ENCODE results near the gene TTLL13. TPM values are rescaled to one million over a fixed set of nuclear protein-coding genes. Genes with fewer than 3 reads are reported as not detected.

TTLL13 gene
- polyA plus RNA-seq, 1 of the 3 experiments (the other 2 are of a cell fraction): 0.03 TPM

GRCh38 chr15:90210593-90210992 lies 38.8 kb upstream of the TTLL13 start:
- H3K9ac ChIP-seq: no peak overlapping the region
- H4K20me1 ChIP-seq (ENCODE audit: insufficient read depth): no peaks in the 10 kb centered on the region
- no peaks in the 10 kb centered on the region for H3F3A ChIP-seq (replicated peaks; ENCODE audit: insufficient read depth)
- no peak for DNase-seq
- H2AFZ ChIP-seq (ENCODE audit: low read depth): no peak overlapping the region
- no peaks in the 10 kb centered on the region for H3K27me3 ChIP-seq (ENCODE audit: insufficient read depth)
- H3K79me2 ChIP-seq (ENCODE audit: insufficient read depth): peaks cover 39% of the 10 kb centered on the region; the same call in 1 of the 2 replicates
- 80% methylated on average over 8 of the region's 8 CpGs for WGBS (ENCODE audit: low lambda C conversion rate)
- no peak for TF ChIP-seq IRF3 (IDR thresholded peaks at IDR 0.05; ENCODE audit: low read depth, low read length)
- no peak for TF ChIP-seq JUND (IDR thresholded peaks at IDR 0.05)
- TF ChIP-seq SMC3 (IDR thresholded peaks at IDR 0.05; ENCODE audit: low read depth, low read length): no peak
- no peak for TF ChIP-seq TCF12 (IDR thresholded peaks at IDR 0.05)
- no peak for TF ChIP-seq YY1 (IDR thresholded peaks at IDR 0.05; ENCODE audit: low read depth)
- TF ChIP-seq RAD21 (IDR thresholded peaks at IDR 0.05; ENCODE audit: low read length): no peak
- TF ChIP-seq ZBTB33 (IDR thresholded peaks at IDR 0.05; ENCODE audit: borderline replicate concordance, low read depth): no peak
- no peak for TF ChIP-seq CTCF (IDR thresholded peaks at IDR 0.05)
- TF ChIP-seq GATA2 (CRISPR knock-in tag; IDR thresholded peaks at IDR 0.05): no peak
- no peak for TF ChIP-seq FOXJ3 (CRISPR knock-in tag; IDR thresholded peaks at IDR 0.05)
- no peak for TF ChIP-seq EP300 (IDR thresholded peaks at IDR 0.05; ENCODE audit: borderline replicate concordance in 1 of 2, low read depth in 1 of 2, low read length in 1 of 2)
- TF ChIP-seq USF1 (IDR thresholded peaks at IDR 0.05; ENCODE audit: borderline replicate concordance, low read depth): no peak
- no peak for TF ChIP-seq CHD2 (IDR thresholded peaks at IDR 0.05; ENCODE audit: low read length, partially characterized antibody)
- TF ChIP-seq RFX5 (IDR thresholded peaks at IDR 0.05; ENCODE audit: low read length): no peak
- no peak for TF ChIP-seq TEAD4 (IDR thresholded peaks at IDR 0.05; ENCODE audit: borderline replicate concordance, insufficient read depth)
- H3K4me3 ChIP-seq (ENCODE audit: low read depth in 2 of 2, low read length in 1 of 2): no peak overlapping the region
- no peak overlapping the region for H3K27ac ChIP-seq (ENCODE audit: low read depth in 2 of 2, low read length in 1 of 2)
- ChIA-PET CTCF (interaction anchor here (1.0 kb wide), 1 partner anchor 23 kb away, joined by 3 read pairs; no protein-coding TSS in a partner anchor), POLR2A (no interaction called here)
- no peaks in the 10 kb centered on the region for H3K9me2 ChIP-seq
- H3K4me1 ChIP-seq (ENCODE audit: control insufficient read depth in 1 of 2, insufficient read depth in 2 of 2, low read depth in 1 of 2, low read length in 1 of 2): peaks cover 9 to 48% of the 10 kb centered on the region in 2 experiments; a peak in 3 of 4 replicates
- H3K9me3 ChIP-seq: no peaks in the 10 kb centered on the region
- H3K36me3 ChIP-seq (replicated peaks in 1 of 2; ENCODE audit: control insufficient read depth in 1 of 2, insufficient read depth in 2 of 2, low read length in 1 of 2): peaks cover 8 to 13% of the 10 kb centered on the region in 2 experiments
- H3K4me2 ChIP-seq: no peak overlapping the region
